Heart right ventricle (tissue), 16 donors: ENCODE data around the gene TYW1B. TPM values are rescaled to one million over a fixed set of nuclear protein-coding genes. Genes with fewer than 3 reads are reported as not detected.

Experiments
- ATAC-seq, 8 donors: fragments of 200-7000 bp; cut with Tn5 transposase; one replicate each; pipeline ENCODE4 v1.9.1; 2020; ENCODE audit warnings: mild to moderate bottlenecking in 8 of 8, moderate library complexity in 8 of 8, moderate number of reproducible peaks in 1 of 8
- DNase-seq, 2 donors: peaks; one replicate each; pipeline ENCODE4 v3.0.0-alpha.2; 2020
- H3K27ac ChIP-seq, 10 donors: fragments of 200-600 bp; sonication (generic) in 2 of 10; one replicate each; pipeline versions ENCODE4 v1.5.0 to v1.8.0; 2020 to 2022; ENCODE audit warnings: mild to moderate bottlenecking in 3 of 10
- H3K27me3 ChIP-seq, 7 donors: fragments of 200-600 bp; one replicate each; pipeline ENCODE4 v1.8.0; 2021 to 2022; ENCODE audit warnings: mild to moderate bottlenecking in 2 of 7
- H3K36me3 ChIP-seq, 9 donors: fragments of 200-600 bp; sonication (generic) in 1 of 9; one replicate each; pipeline versions ENCODE4 v1.5.0 to v1.8.0; 2020 to 2022; ENCODE audit warnings: mild to moderate bottlenecking in 2 of 9
- H3K4me1 ChIP-seq, 9 donors: fragments of 200-600 bp; sonication (generic) in 1 of 9; one replicate each; pipeline versions ENCODE4 v1.5.0 to v1.8.0; 2020 to 2022; ENCODE audit warnings: mild to moderate bottlenecking in 4 of 9
- H3K4me3 ChIP-seq, 10 donors: fragments of 200-600 bp; sonication (generic) in 2 of 10; one replicate each; pipeline versions ENCODE4 v1.5.0 to v1.8.0; 2020 to 2022; ENCODE audit warnings: mild to moderate bottlenecking in 7 of 10, moderate library complexity in 2 of 10
- H3K9me3 ChIP-seq, 11 donors: fragments of 200-600 bp in 10 of 11; sonication (generic) in 2 of 11; one replicate each; pipeline versions ENCODE4 v1.5.0 to v1.8.0; 2013 to 2022; ENCODE audit warnings: mild to moderate bottlenecking in 2 of 11, control low read depth in 1 of 11, moderate library complexity in 1 of 11
- WGBS, 2 donors: extraction: QIAGEN DNeasy Blood & Tissue Kit; methylation state at CpG; one replicate each; pipeline ENCODE4 v1.1.7; 2013; ENCODE audit warnings: inconsistent platforms in 1 of 2; 5-methylcytosine and 5-hydroxymethylcytosine counted together
- intact Hi-C, 10 donors: fragments of 100-400 bp; cut with DNase I; formaldehyde crosslinking; loops; one replicate each; pipeline versions ENCODE4 v1.11.1 to v1.14.2; 2022
- polyA plus RNA-seq, 2 donors: library from polyadenylated mRNA; stranded (reverse); fragments of 200-250 nt; gene quantifications; one replicate each; pipeline ENCODE4 v1.2.3, GENCODE V29; 2013
- total RNA-seq, 10 donors: library from RNA; stranded (reverse); fragmentation: NEBNext Ultra II Directional in 3 of 10; extraction: Animal tissue kit (Norgen Biotek cat#: 25700) in 3 of 10; gene quantifications; one replicate each; pipeline versions ENCODE4 v1.2.1 to v1.2.4, GENCODE V29; 2021 to 2023
- TF ChIP-seq, protein P1 (sequence below), 9 donors: fragments of 200-600 bp; sonication (generic) in 2 of 9; IDR thresholded peaks; one replicate each; pipeline versions ENCODE4 v1.5.0 to v1.8.0; 2021 to 2022; ENCODE audit warnings: antibody characterized with exemption in 9 of 9, mild to moderate bottlenecking in 5 of 9, moderate library complexity in 1 of 9
- donor health status: Arrhythmogenic right ventricular cardiomyopathy.
- donor health status: ischemic (EF 13 %, LVEDD 7.1; RV severe dilation, severe dysfunction).
- donor health status: healthy with polysubstance abuse.
- donor health status: DM: no; HTN: yes; CAD: no.
- donor health status: DM: no; HTN: no; CAD: no.
- donor health status: ischemic (EF 25% LVEDD 6.9; RV normal size, moderate dysfunction).
- donor health status: ischemic (EF 25% LVEDD 5.7; RV mildly dilated, moderate dysfunction).
- donor health status: healthy.
- donor health status: DM: yes; HTN: yes; CAD: no.
- donor health status: Ischemic cardiomyopathy.
- donor health status: ischemic (EF 35%, LVEDD 5.7; RV mildly dilated, moderate dysfunction).
- donor health status: nonischemic (EF 11% LVEDD 7.7; RV severe dilation, severe dysfunction).
- donor health status: DM: yes; HTN: yes; CAD: no.
- donor health status: PGD.
- donor health status: ischemic (EF 29% LVEDD 5.4; RV normal size, mild dysfunction).
- donor health status: nonischemic (EF 23%, LVEDD 6.1; RV moderate dilation, normal function).

TYW1B gene
- total and polyA plus RNA-seq, 12 donors = 0.90 to 4.7 (median 1.8) TPM

DNA sequence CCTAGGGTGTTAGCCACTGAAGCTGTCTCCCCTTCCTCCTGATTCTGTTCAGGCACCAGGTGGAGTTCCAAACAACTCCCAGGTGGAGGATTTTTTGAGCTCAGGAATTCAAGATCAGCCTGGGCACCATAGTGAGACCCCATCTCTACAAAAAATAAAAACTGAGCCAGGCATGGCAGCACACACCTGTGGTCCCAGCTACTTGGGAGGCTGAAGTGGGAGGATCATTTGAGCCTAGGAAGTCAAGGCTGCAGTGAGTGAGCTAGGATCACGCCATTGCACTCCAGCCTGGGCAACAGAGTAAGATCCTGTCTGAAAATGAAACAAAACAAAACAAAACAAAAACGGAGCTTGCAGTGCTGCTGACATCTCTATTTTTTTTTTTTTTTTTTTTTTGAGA is 287.1 kb downstream of the TYW1B start:
- WGBS, 2 donors = 86 to 100% methylated on average over 2 of the region's 2 CpGs
- TF ChIP-seq, protein P1, sequence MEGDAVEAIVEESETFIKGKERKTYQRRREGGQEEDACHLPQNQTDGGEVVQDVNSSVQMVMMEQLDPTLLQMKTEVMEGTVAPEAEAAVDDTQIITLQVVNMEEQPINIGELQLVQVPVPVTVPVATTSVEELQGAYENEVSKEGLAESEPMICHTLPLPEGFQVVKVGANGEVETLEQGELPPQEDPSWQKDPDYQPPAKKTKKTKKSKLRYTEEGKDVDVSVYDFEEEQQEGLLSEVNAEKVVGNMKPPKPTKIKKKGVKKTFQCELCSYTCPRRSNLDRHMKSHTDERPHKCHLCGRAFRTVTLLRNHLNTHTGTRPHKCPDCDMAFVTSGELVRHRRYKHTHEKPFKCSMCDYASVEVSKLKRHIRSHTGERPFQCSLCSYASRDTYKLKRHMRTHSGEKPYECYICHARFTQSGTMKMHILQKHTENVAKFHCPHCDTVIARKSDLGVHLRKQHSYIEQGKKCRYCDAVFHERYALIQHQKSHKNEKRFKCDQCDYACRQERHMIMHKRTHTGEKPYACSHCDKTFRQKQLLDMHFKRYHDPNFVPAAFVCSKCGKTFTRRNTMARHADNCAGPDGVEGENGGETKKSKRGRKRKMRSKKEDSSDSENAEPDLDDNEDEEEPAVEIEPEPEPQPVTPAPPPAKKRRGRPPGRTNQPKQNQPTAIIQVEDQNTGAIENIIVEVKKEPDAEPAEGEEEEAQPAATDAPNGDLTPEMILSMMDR (IDR thresholded peaks at IDR 0.05) = no peak
- Histone ChIP-seq H3K4me3 (no peak overlapping the region), H3K27ac (no peak overlapping the region), H3K36me3 (no peaks in the 10 kb centered on the region), H3K9me3 (no peaks in the 10 kb centered on the region), H3K27me3 (no peaks in the 10 kb centered on the region), H3K4me1 (no peaks in the 10 kb centered on the region)
- intact Hi-C loops = no loop called here
- ATAC-seq (no peak), DNase-seq (no peak)

DNA sequence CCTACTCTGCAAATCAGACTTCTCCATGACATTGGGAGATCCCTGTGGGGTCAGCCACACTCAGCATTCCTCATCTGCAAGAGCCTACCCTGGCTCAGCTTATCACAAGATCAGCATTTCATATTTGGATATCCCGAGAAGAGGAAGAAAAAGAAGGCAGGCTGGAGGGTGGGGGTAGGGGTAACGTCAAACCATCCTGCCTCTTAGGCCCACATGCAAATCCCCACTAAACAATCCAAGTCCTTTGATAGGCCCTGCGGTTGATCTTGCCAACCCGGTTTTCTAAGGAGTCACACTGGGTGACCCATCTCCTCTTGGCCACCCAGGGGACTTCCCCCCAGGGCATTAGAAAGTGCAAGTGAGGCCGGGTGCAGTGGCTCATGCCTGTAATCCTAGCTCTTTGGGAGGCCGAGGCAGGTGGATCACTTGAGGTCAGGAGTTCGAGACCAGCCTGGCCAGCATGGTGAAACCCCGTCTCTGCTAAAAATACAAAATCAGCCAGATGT is 287.8 kb downstream of the TYW1B start:
- Histone ChIP-seq H3K9me3 (no peaks in the 10 kb centered on the region), H3K27me3 (no peaks in the 10 kb centered on the region), H3K27ac (no peak overlapping the region), H3K4me1 (no peaks in the 10 kb centered on the region), H3K36me3 (no peaks in the 10 kb centered on the region), H3K4me3 (no peak overlapping the region)
- intact Hi-C loops = no loop called here
- no peak for DNase-seq
- 87 to 89% methylated on average over 8 of the region's 8 CpGs for WGBS, 2 donors
- no peak for ATAC-seq
- TF ChIP-seq, protein P1 (IDR thresholded peaks at IDR 0.05) = no peak

DNA sequence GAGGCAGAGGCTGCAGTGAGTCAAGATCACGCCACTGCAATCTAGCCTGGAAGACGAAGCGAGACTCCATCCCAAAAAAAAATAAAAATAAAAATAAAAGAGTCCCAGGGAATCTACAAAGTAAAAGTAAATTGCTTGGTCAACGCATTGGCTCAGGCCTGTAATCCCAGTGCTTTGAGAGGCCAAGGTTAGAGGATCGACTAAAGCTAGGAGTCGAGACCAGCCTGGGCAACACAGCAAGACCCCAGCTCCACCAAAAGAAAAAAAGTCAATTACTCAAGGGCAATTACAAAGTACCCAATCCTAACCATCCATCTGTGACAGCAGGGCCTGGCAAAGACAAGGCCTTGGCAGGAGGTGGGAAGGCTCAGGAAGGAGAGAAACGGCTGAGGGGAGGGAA is 288.3 kb downstream of the TYW1B start:
- H3K27ac ChIP-seq = no peak overlapping the region
- no peaks in the 10 kb centered on the region for H3K9me3 ChIP-seq
- no peak for DNase-seq
- no peak overlapping the region for H3K4me3 ChIP-seq
- intact Hi-C loops = no loop called here
- H3K4me1 ChIP-seq = no peaks in the 10 kb centered on the region
- H3K36me3 ChIP-seq = no peaks in the 10 kb centered on the region
- 89 to 93% methylated on average over 7 of the region's 7 CpGs for WGBS, 2 donors
- H3K27me3 ChIP-seq = no peaks in the 10 kb centered on the region
- TF ChIP-seq, protein P1 (IDR thresholded peaks at IDR 0.05) = no peak
- no peak for ATAC-seq

DNA sequence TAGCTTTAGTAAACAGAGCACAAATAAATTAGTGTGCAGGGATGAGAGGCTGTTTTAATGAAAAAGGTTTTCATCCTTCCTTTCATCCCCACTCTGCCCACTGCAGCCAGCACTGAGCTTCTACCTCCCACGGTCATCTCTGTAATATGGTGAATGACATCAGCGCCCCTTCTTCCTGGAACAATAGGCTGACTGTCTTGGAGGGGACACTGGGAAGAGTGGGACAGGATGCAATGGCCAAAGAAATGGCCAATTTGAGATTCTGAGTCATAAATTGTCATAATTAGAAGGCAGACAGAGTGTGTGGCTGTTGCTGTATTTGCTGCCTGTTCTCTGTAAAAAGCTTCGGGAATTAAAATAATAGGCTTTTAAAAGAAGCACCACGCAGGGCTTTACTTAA is 289.1 kb downstream of the TYW1B start:
- intact Hi-C loops = no loop called here
- no peak for ATAC-seq
- Histone ChIP-seq H3K36me3 (no peaks in the 10 kb centered on the region), H3K27ac (no peak overlapping the region), H3K9me3 (no peaks in the 10 kb centered on the region), H3K4me1 (no peaks in the 10 kb centered on the region), H3K4me3 (no peak overlapping the region), H3K27me3 (no peaks in the 10 kb centered on the region)
- TF ChIP-seq, protein P1 (IDR thresholded peaks at IDR 0.05) = no peak
- DNase-seq = no peak
- WGBS, 2 donors = 63 to 70% methylated on average over 4 of the region's 4 CpGs
